SK-N-MC (cell line): ENCODE measurements around the gene ZNF148.
"Not testable (repeated sequence)": the region's sequence is repeated elsewhere in the genome, so short reads cannot be mapped to it uniquely, and the experiment has no call there.

Source experiments
- DNase-seq: peaks from one replicate; pipeline ENCODE4 v3.0.0-alpha.2; 2011; ENCODE audit warnings: low read depth, low spot score
- H3K27ac ChIP-seq: fragments of 200-600 bp; sonication (generic); 2 replicates; pipeline ENCODE4 v1.5.1; 2016; ENCODE audit warnings: mixed run types
- H3K36me3 ChIP-seq: fragments of 200-600 bp; sonication (generic); 2 replicates; pipeline ENCODE4 v1.6.1; 2017; ENCODE audit warnings: antibody characterized with exemption, low read length, mixed read lengths; ENCODE audit not compliant: insufficient read depth
- H3K4me3 ChIP-seq: fragments of 200-600 bp; sonication (generic); 2 replicates; pipeline ENCODE4 v1.5.1; 2016
- H3K9ac ChIP-seq: fragments of 200-600 bp; sonication (generic); 2 replicates; pipeline ENCODE4 v1.8.0; 2017; ENCODE audit warnings: mixed run types, mixed read lengths; ENCODE audit not compliant: insufficient read length
- H3K9me3 ChIP-seq: fragments of 200-600 bp; sonication (generic); 2 replicates; pipeline ENCODE4 v1.6.1; 2017; ENCODE audit warnings: low read depth, mild to moderate bottlenecking, antibody characterized with exemption, low read length, moderate library complexity, mixed read lengths
- EZH2 ChIP-seq: fragments of 200-600 bp; sonication (generic); IDR thresholded peaks from one replicate; pipeline ENCODE4 v1.6.1; 2017; ENCODE audit warnings: antibody characterized with exemption
- FOXP2 ChIP-seq: optimal IDR thresholded peaks from 2 replicates; pipeline ENCODE3; 2011; ENCODE audit warnings: mild to moderate bottlenecking, moderate library complexity; ENCODE audit not compliant: insufficient read depth; ENCODE audit errors: extremely low read length, control extremely low read depth
- POLR2AphosphoS5 ChIP-seq: IDR thresholded peaks from 2 replicates; pipeline ENCODE4 v1.6.1; 2012; ENCODE audit warnings: mild to moderate bottlenecking, low read depth, low read length, borderline replicate concordance

Gene ZNF148

DNA sequence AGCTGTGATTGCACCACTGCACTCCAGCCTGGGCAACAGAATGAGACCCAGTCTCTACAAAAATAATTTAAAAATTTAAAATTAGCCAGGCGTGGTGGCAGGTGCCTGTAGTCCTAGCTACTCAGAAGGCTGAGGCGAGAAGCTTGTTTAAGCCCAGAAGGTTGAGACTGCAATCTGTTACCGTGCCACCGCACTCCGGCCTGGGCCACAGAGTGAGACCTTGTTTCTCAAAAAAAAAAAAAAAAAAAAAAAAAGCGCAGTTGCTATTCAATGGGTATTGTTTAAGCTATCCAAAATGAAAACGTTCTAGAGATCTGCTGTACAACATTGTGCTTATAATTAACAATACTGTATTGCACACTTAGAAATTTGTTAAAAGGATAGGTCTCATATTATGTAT lies 24.0 kb downstream of the ZNF148 start:
- no peak for DNase-seq
- Histone ChIP-seq H3K36me3 (peaks cover 46% of the 10 kb centered on the region), H3K4me3 (no peak overlapping the region), H3K27ac (no peak overlapping the region), H3K9me3 (peaks cover 7% of the 10 kb centered on the region; the same call in 1 of the 2 replicates), H3K9ac (no peak overlapping the region)
- TF ChIP-seq FOXP2 (no peak), EZH2 (no peak), POLR2AphosphoS5 (no peak)

DNA sequence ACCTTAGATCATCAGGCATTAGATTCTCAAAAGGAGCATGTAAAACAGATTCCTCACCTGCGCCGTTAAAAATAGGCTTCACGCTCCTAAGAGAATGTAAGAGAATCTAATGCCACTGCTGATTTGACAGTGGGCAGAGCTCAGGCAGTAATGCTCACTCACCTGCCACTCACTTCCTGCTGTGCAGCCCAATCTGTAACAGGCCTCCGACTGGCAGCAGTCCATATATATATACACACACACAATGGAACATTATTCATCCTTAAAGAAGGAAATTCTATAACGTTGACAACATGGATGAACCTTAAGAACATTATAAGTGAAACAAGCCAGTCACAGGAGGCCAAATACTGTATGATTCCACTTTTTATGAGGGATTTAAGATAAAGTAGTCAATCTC lies 24.5 kb downstream of the ZNF148 start:
- no peak overlapping the region for H3K9ac ChIP-seq
- no peak for DNase-seq
- H3K4me3 ChIP-seq: no peak overlapping the region
- peaks cover 46% of the 10 kb centered on the region for H3K36me3 ChIP-seq
- TF ChIP-seq EZH2 (no peak), POLR2AphosphoS5 (no peak), FOXP2 (no peak)
- H3K27ac ChIP-seq: no peak overlapping the region
- peaks cover 10% of the 10 kb centered on the region; the same call in 1 of the 2 replicates for H3K9me3 ChIP-seq

DNA sequence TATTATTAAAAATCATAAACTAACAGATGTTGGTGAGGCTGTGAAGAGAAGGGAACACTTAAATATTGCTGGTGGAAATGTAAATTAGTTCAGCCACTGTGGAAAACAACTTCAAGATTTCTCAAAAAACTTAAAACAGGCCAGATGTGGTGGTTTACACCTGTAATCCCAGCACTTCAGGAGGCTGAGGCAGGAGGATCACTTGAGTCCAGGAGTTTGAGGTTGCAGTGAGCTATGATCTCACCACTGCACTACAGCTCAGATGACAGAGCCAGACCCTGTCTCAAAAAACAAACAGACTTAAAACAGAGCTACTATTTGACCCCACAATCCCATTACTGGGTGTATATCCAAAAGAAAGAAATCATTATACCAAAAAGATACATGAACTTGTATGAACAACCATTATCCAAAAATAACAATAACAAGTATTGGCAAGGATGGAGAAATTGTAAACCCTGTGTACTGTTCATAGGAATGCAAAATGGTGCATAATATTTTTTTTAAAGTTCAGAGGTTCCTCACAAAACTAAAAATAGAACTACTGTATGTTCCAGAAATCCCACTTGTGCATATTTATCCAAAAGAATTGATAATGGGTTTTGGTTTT lies 25.5 kb downstream of the ZNF148 start:
- no peak for DNase-seq
- Histone ChIP-seq H3K9ac (no peak overlapping the region), H3K4me3 (no peak overlapping the region), H3K36me3 (peaks cover 49% of the 10 kb centered on the region), H3K9me3 (peaks cover 14% of the 10 kb centered on the region; the same call in 1 of the 2 replicates), H3K27ac (no peak overlapping the region)
- TF ChIP-seq EZH2: no peak
- TF ChIP-seq POLR2AphosphoS5: no peak
- no peak for TF ChIP-seq FOXP2

DNA sequence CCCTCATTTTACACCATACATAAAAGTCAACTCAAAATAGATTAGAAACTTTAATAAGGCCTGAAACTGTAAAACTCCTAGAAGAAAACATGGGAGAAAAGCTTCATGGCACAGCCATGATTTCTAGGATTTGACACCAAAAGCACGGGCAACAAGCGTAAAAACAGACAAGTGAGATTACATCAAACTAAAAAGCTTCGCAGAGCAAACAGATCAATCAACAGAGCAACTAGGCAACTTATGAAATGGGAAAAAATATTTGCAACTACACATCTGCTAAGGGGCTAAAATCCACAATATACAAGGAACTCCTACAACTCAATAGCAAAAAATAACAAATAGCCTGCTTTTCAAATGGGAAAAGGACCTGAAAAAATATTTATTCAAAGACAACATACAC lies 26.1 kb downstream of the ZNF148 start:
- no peak overlapping the region for H3K4me3 ChIP-seq
- DNase-seq: no peak
- H3K36me3 ChIP-seq: peaks cover 51% of the 10 kb centered on the region
- no peak overlapping the region for H3K27ac ChIP-seq
- TF ChIP-seq EZH2 (no peak), FOXP2 (no peak), POLR2AphosphoS5 (no peak)
- no peak overlapping the region for H3K9ac ChIP-seq
- H3K9me3 ChIP-seq: peaks cover 13% of the 10 kb centered on the region; the same call in 1 of the 2 replicates

DNA sequence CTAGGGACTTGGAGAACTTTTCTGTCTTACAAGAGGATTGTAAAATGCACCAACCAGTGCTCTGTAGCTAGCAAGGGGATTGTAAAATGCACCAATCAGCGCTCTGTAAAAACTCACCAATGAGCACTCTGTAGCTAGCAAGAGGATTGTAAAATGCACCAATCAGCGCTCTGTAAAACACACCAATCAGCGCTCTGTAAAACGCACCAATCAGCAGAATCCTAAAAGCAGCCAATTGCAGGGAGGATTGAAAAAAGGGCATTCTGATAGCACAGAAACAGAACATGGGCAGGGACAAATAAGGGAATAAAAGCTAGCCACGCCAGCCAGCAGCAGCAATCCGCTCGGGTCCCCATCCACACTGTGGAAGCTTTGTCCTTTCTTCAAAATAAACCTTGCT lies 31.8 kb downstream of the ZNF148 start:
- not testable (repeated sequence) for H3K9ac ChIP-seq, H3K4me3 ChIP-seq, H3K27ac ChIP-seq, DNase-seq
- Histone ChIP-seq H3K9me3 (peaks cover 16% of the 10 kb centered on the region; the same call in 1 of the 2 replicates), H3K36me3 (peaks cover 29% of the 10 kb centered on the region)

DNA sequence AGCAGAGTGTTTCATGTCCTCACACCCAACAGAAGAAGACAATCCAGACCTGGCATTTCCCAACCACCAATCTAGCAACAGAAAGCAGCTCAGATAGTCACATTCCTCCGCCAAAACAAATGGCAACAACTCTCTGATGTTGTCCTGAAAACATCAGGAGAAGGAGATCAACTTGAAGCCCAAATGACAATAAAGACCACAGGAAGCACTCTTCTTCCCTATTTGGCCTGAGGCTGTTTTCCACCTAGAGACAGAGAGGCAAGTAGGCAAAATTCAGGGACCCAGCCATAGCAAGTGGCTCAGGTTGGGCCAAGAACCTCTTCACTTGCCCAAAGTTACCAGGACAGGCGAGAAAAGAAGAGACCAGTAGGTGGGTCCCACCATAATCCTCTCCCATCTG lies 35.0 kb downstream of the ZNF148 start:
- no peak overlapping the region for H3K4me3 ChIP-seq
- H3K36me3 ChIP-seq: peaks cover 29% of the 10 kb centered on the region

DNA sequence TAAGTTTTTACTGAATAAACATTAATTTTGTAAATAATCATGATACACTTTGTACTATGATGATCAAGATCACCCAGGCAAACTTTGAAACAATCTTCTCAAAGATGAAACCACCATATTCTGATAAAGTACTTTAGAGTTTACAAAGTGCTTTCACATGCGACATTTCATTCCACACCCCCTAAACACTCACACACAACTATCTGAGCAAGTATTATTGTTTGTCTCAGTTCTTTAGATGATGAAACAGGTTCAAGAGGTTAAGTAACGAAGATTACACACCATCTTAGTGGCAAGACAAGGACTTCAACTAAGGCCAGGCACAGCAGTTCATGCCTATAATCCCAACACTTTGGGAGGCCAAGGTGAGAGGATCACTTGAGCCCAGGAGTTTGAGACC lies 37.6 kb downstream of the ZNF148 start:
- no peak for TF ChIP-seq EZH2
- TF ChIP-seq FOXP2: no peak
- no peak for TF ChIP-seq POLR2AphosphoS5
- 0 out of 2 replicates have a peak overlapping the region, but pooled peaks have one; percentile 58 for H3K27ac ChIP-seq
- H3K4me3 ChIP-seq: no peak overlapping the region
- H3K9me3 ChIP-seq: peaks cover 7% of the 10 kb centered on the region; the same call in 1 of the 2 replicates
- H3K9ac ChIP-seq: no peak overlapping the region
- H3K36me3 ChIP-seq: peaks cover 26% of the 10 kb centered on the region
- DNase-seq: no peak

More for the DNA sequence above, 35.0 kb downstream of the ZNF148 start:
- H3K9ac ChIP-seq: no peak overlapping the region
- DNase-seq: no peak
- TF ChIP-seq FOXP2 (no peak), EZH2 (no peak), POLR2AphosphoS5 (no peak)
- H3K27ac ChIP-seq: no peak overlapping the region
- H3K9me3 ChIP-seq: peaks cover 9% of the 10 kb centered on the region; the same call in 1 of the 2 replicates

DNA sequence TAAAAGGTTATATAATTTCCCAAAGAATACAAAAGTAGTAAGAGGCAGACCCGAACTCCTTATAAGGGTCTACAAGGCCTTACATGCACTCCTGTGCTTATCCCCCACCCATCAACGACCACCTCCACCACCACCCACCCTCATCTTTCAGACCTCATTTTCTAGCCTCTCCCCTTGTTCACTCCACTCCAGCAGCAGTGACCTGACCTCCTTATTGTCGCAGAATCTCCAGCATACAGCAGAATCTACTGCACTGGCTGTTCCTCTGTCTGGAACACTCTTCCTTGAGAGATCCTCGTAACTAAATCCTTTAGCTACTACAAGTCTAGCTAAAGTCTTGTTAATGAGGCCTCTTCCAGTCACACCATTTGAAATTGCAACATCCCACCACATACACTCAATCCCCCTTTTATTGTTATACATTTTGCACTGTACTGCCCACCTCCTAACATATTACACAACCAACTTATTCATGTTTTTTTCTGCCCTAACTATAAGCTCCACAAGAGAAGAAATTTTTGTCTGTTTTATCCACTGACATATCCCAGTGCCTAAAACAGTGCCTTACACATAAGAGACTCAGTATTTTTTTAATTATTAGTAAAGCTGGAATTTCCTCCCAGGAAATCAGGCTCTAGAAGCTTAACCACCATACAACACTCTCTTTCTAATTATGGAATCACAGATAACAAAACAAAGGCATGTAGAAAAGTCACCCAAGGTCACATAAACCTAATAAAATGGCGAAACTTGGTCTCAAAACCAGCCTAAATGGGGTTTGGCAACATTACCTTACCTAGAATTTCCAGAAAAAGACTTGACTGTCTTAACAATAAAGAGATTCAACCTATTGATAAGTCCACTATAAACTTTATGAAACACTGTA lies 40.2 kb downstream of the ZNF148 start:
- Histone ChIP-seq H3K27ac (peak overlapping the region; percentile 95), H3K9me3 (peaks cover 11% of the 10 kb centered on the region; the same call in 1 of the 2 replicates), H3K9ac (peak overlapping the region; percentile 53), H3K4me3 (peak overlapping the region; percentile 61), H3K36me3 (peaks cover 40% of the 10 kb centered on the region)
- TF ChIP-seq FOXP2: no peak
- no peak for TF ChIP-seq EZH2
- TF ChIP-seq POLR2AphosphoS5: no peak
- peak; percentile 73 for DNase-seq

DNA sequence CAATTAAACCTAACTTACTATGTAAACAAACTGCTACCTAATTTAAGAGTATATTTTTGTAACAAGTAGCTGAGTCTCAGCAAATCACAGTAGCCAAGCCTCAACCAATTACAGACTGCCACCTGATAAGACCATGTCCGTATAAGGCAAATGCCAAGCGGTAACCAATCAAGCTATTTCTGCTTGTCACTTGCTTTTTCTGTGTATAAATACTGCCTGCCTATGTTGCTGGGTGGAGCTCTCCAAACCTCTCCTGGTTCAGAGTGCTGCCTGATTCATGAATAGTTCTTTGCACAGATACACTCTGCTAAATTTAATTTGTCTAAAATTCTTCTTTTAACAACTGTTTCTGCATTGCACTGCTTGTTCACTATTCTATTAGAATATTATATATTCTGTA lies 42.6 kb downstream of the ZNF148 start:
- H3K9ac ChIP-seq: no peak overlapping the region
- H3K9me3 ChIP-seq: peaks cover 11% of the 10 kb centered on the region; the same call in 1 of the 2 replicates
- no peak overlapping the region for H3K4me3 ChIP-seq
- H3K36me3 ChIP-seq: peaks cover 48% of the 10 kb centered on the region
- no peak overlapping the region for H3K27ac ChIP-seq
- no peak for DNase-seq
- TF ChIP-seq POLR2AphosphoS5 (no peak), EZH2 (no peak), FOXP2 (no peak)
